Endothelial cell of umbilical vein (primary cell): ENCODE data around the gene CNTNAP2.

Experiments
- EZH2 ChIP-seq: IDR thresholded peaks from 2 replicates; pipeline ENCODE4 v1.6.1; 2012; ENCODE audit warnings: borderline replicate concordance, low read depth, mild to moderate bottlenecking, moderate library complexity, low read length, inconsistent platforms; ENCODE audit not compliant: severe bottlenecking
- MYC ChIP-seq: IDR thresholded peaks from one replicate; pipeline ENCODE4 v1.6.1; 2011; ENCODE audit warnings: mild to moderate bottlenecking, low read depth, low read length
- POLR2A ChIP-seq: IDR thresholded peaks from 2 replicates; pipeline ENCODE4 v1.6.1; 2012; ENCODE audit warnings: low read depth, mild to moderate bottlenecking, control low read depth, low read length
- POLR2AphosphoS5 ChIP-seq: IDR thresholded peaks from 2 replicates; pipeline ENCODE4 v1.6.1; 2012; ENCODE audit warnings: low read depth, mild to moderate bottlenecking, control low read depth, low read length, moderate library complexity; ENCODE audit not compliant: insufficient read depth
- TF ChIP-seq, protein P1 (sequence below), 2 donors: IDR thresholded peaks; 1 replicate in 1 of 2; 2 replicates in 1 of 2; pipeline ENCODE4 v1.5.1; 2011; ENCODE audit warnings: low read length in 2 of 2, mild to moderate bottlenecking in 2 of 2, moderate library complexity in 2 of 2, control low read depth in 1 of 2, inconsistent platforms in 1 of 2, low read depth in 1 of 2; ENCODE audit not compliant: insufficient read depth in 1 of 2; ENCODE audit errors: extremely low read depth in 1 of 2

DNA sequence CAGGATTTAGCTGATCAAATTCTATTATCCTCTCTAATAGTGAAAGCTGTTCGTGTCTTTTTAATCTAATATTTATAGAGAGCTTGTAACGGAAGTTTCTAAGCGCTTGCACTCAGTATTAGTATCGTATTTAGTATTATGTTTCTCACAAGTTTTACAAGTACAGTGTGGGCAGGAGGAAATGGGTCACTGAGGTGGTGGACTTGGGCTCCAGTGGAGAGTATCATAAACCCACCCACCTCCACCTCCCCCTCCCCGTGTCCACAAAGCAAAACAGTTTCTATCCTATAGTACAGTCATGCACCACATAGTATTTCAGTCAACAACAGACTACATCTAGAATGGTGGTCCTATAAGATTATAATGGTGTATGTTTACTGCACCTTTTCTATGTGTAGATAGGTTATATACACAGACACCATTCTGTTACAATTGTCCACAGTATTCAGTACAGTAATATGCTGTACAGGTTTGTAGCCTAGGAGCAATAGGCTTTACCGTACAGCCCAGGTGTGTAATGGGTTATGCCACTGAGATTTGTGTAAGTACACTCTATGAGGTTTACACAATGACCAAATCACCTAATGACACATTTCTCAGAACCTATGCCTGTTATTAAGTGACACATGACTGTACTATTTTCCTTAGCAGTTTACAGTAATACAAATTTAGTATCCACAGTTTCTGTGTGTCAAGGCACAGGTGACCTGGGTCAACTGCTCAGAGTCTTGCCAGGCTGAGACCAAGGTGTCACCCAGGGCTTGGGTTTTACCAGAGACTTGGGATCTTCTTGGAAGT lies 1452.7 kb downstream of the CNTNAP2 start:
- TF ChIP-seq, protein P1, sequence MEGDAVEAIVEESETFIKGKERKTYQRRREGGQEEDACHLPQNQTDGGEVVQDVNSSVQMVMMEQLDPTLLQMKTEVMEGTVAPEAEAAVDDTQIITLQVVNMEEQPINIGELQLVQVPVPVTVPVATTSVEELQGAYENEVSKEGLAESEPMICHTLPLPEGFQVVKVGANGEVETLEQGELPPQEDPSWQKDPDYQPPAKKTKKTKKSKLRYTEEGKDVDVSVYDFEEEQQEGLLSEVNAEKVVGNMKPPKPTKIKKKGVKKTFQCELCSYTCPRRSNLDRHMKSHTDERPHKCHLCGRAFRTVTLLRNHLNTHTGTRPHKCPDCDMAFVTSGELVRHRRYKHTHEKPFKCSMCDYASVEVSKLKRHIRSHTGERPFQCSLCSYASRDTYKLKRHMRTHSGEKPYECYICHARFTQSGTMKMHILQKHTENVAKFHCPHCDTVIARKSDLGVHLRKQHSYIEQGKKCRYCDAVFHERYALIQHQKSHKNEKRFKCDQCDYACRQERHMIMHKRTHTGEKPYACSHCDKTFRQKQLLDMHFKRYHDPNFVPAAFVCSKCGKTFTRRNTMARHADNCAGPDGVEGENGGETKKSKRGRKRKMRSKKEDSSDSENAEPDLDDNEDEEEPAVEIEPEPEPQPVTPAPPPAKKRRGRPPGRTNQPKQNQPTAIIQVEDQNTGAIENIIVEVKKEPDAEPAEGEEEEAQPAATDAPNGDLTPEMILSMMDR (IDR thresholded peaks at IDR 0.05; ENCODE audit: extremely low read depth in 1 of 2, insufficient read depth in 1 of 2, low read depth in 1 of 2, low read length in 2 of 2), result no peak
- TF ChIP-seq POLR2A (no peak), EZH2 (no peak), POLR2AphosphoS5 (no peak), MYC (no peak)
